IMR-90 (cell line): ENCODE results near the gene BATF. TPM values are rescaled to one million over a fixed set of nuclear protein-coding genes. Genes with fewer than 3 reads are reported as not detected.

Experiments
- ATAC-seq: fragments of 200-7000 bp; cut with Tn5 transposase; 2 replicates; pipeline ENCODE4 v1.9.1; 2020; ENCODE audit warnings: low read depth, mild to moderate bottlenecking, moderate library complexity
- BruUV-seq: library from RNA; stranded (reverse); fragments of 400-500 nt; replicated peaks from 2 replicates; lab custom pipeline; 2021; lab: Mats Ljungman, UMichigan
- CTCF ChIA-PET: fragments of 300-600 bp; formaldehyde crosslinking; extraction: SDS; loops from one replicate; lab custom pipeline; 2021; ENCODE audit warnings: antibody characterized with exemption; lab: Yijun Ruan, JAX
- POLR2A ChIA-PET: fragments of 300-600 bp; sonication (Branson Sonifier 250); formaldehyde crosslinking; loops from one replicate; lab custom pipeline; 2022; ENCODE audit warnings: antibody characterized with exemption; ENCODE audit not compliant: unreplicated experiment; lab: Charles Lee
- DNase-seq: peaks from one replicate; pipeline ENCODE4 v3.0.0; 2013
- H2AFZ ChIP-seq: replicated peaks from 2 replicates; pipeline ENCODE3; 2013; ENCODE audit warnings: low read length, mild to moderate bottlenecking; ENCODE audit not compliant: poor library complexity
- H2AK5ac ChIP-seq: 2 replicates; pipeline ENCODE4 v1.6.1; 2013; ENCODE audit warnings: low read depth, low read length, inconsistent platforms
- H2AK9ac ChIP-seq: replicated peaks from 2 replicates; pipeline ENCODE3; 2013; ENCODE audit warnings: mild to moderate bottlenecking, low read depth, low read length, moderate library complexity; ENCODE audit not compliant: poor library complexity
- H2BK120ac ChIP-seq: 2 replicates; pipeline ENCODE4 v1.6.1; 2013; ENCODE audit warnings: low read depth, low read length, inconsistent platforms
- H2BK15ac ChIP-seq: 3 replicates; pipeline ENCODE4 v1.6.1; 2013; ENCODE audit warnings: low read depth, low read length, inconsistent platforms
- H2BK20ac ChIP-seq: 2 replicates; pipeline ENCODE4 v1.6.1; 2013; ENCODE audit warnings: low read depth, mild to moderate bottlenecking, inconsistent platforms, low read length, moderate library complexity
- H2BK5ac ChIP-seq: 2 replicates; pipeline ENCODE4 v1.6.1; 2013; ENCODE audit warnings: mild to moderate bottlenecking, low read depth, low read length, inconsistent platforms; ENCODE audit not compliant: poor library complexity, severe bottlenecking
- H3K14ac ChIP-seq: replicated peaks from 2 replicates; pipeline ENCODE4 v1.6.1; 2013; ENCODE audit warnings: low read depth, low read length, inconsistent platforms
- H3K18ac ChIP-seq: 2 replicates; pipeline ENCODE4 v1.6.1; 2013; ENCODE audit warnings: low read depth, low read length, control low read depth
- H3K23ac ChIP-seq: 2 replicates; pipeline ENCODE4 v1.6.1; 2013; ENCODE audit warnings: low read depth, low read length, inconsistent platforms
- H3K27ac ChIP-seq: 2 replicates; pipeline ENCODE4 v1.5.1; 2013; ENCODE audit warnings: mild to moderate bottlenecking, control low read depth, low read length; ENCODE audit not compliant: insufficient read depth
- H3K27me3 ChIP-seq: 2 replicates; pipeline ENCODE4 v1.6.1; 2013; ENCODE audit warnings: low read length; ENCODE audit not compliant: control insufficient read depth, insufficient read depth
- H3K36me3 ChIP-seq: 2 replicates; pipeline ENCODE4 v1.6.1; 2013; ENCODE audit warnings: low read length, mixed read lengths; ENCODE audit not compliant: control insufficient read depth, insufficient read depth
- H3K4ac ChIP-seq: 2 replicates; pipeline ENCODE4 v1.6.1; 2013; ENCODE audit warnings: low read depth, low read length, inconsistent platforms
- H3K4me1 ChIP-seq: 2 replicates; pipeline ENCODE4 v1.6.1; 2013; ENCODE audit warnings: low read length, mixed read lengths; ENCODE audit not compliant: control insufficient read depth, insufficient read depth
- H3K4me2 ChIP-seq: 2 replicates; pipeline ENCODE4 v1.6.1; 2013; ENCODE audit warnings: low read depth, mild to moderate bottlenecking, control low read depth, low read length, moderate library complexity
- H3K4me3 ChIP-seq: 2 replicates; pipeline ENCODE4 v1.5.1; 2013; ENCODE audit warnings: low read depth, mild to moderate bottlenecking, control low read depth, low read length, moderate library complexity; ENCODE audit not compliant: insufficient read depth
- H3K56ac ChIP-seq: 2 replicates; pipeline ENCODE4 v1.6.1; 2013; ENCODE audit warnings: low read length, inconsistent platforms; ENCODE audit not compliant: insufficient read depth; ENCODE audit errors: extremely low read depth
- H3K79me1 ChIP-seq, 2 experiments: 2 replicates each; pipeline ENCODE4 v1.6.1; 2013; ENCODE audit warnings: low read length in 2 of 2, inconsistent platforms in 1 of 2, low read depth in 1 of 2
- H3K9ac ChIP-seq: 2 replicates; pipeline ENCODE4 v1.6.1; 2013; ENCODE audit warnings: low read depth, low read length, control low read depth
- H3K9me1 ChIP-seq: 2 replicates; pipeline ENCODE4 v1.6.1; 2013; ENCODE audit warnings: low read length, inconsistent platforms; ENCODE audit not compliant: insufficient read depth
- H3K9me3 ChIP-seq: 2 replicates; pipeline ENCODE4 v1.6.1; 2013; ENCODE audit warnings: low read length; ENCODE audit not compliant: control insufficient read depth, insufficient read depth
- H4K20me1 ChIP-seq: 2 replicates; pipeline ENCODE4 v1.6.1; 2013; ENCODE audit warnings: low read length, inconsistent platforms; ENCODE audit not compliant: insufficient read depth
- H4K5ac ChIP-seq: 2 replicates; pipeline ENCODE4 v1.6.1; 2013; ENCODE audit warnings: mild to moderate bottlenecking, low read depth, low read length, control low read depth
- H4K8ac ChIP-seq, 2 experiments: 2 replicates each; pipeline ENCODE4 v1.6.1; 2013; ENCODE audit warnings: low read depth in 2 of 2, low read length in 2 of 2, control low read depth in 1 of 2, inconsistent platforms in 1 of 2
- H4K91ac ChIP-seq: 2 replicates; pipeline ENCODE4 v1.6.1; 2013; ENCODE audit warnings: low read depth, low read length, inconsistent platforms; ENCODE audit not compliant: insufficient read depth
- CEBPB ChIP-seq: IDR thresholded peaks from 2 replicates; pipeline ENCODE4 v1.6.1; 2012; ENCODE audit warnings: low read depth, low read length, improper control_type of control experiment
- CHD1 ChIP-seq: IDR thresholded peaks from 2 replicates; pipeline ENCODE4 v1.6.1; 2012; ENCODE audit warnings: low read depth, low read length, improper control_type of control experiment
- FOS ChIP-seq: fragments of 150-350 bp; IDR thresholded peaks from 2 replicates; pipeline ENCODE4 v1.6.1; 2016; ENCODE audit warnings: low read depth, low read length
- MAFK ChIP-seq: IDR thresholded peaks from 2 replicates; pipeline ENCODE4 v1.6.1; 2012; ENCODE audit warnings: low read depth, low read length, improper control_type of control experiment
- POLR2A ChIP-seq: IDR thresholded peaks from 2 replicates; pipeline ENCODE4 v1.6.1; 2012; ENCODE audit warnings: mild to moderate bottlenecking, low read depth, low read length
- RAD21 ChIP-seq: IDR thresholded peaks from 2 replicates; pipeline ENCODE4 v1.6.1; 2012; ENCODE audit warnings: low read length, improper control_type of control experiment
- RCOR1 ChIP-seq: IDR thresholded peaks from 2 replicates; pipeline ENCODE4 v1.6.1; 2012; ENCODE audit warnings: mild to moderate bottlenecking, low read length, improper control_type of control experiment; ENCODE audit not compliant: insufficient replicate concordance
- SMC3 ChIP-seq: fragments of 150-350 bp; IDR thresholded peaks from 2 replicates; pipeline ENCODE4 v1.6.1; 2016; ENCODE audit warnings: low read depth, mild to moderate bottlenecking, antibody characterized with exemption, low read length, moderate library complexity
- USF2 ChIP-seq: fragments of 150-350 bp; IDR thresholded peaks from 2 replicates; pipeline ENCODE4 v1.6.1; 2017; ENCODE audit warnings: mild to moderate bottlenecking, antibody characterized with exemption, low read length, low read depth
- WGBS, 2 experiments: methylation state at CpG; one replicate each; pipeline versions ENCODE4 v1.1.5 to v1.1.7; 2013; ENCODE audit warnings: missing lambda C conversion rate in 2 of 2; ENCODE audit not compliant: insufficient read length in 1 of 2; ENCODE audit errors: extremely low coverage in 2 of 2; 5-methylcytosine and 5-hydroxymethylcytosine counted together
- dilution Hi-C: fragments of 300-500 bp; cut with HindIII; formaldehyde crosslinking; loops from one replicate; pipeline ENCODE4 v1.14.3; 2018; ENCODE audit warnings: low sequenced_read_pairs; ENCODE audit not compliant: unreplicated experiment
- in situ Hi-C: fragments of 300-500 bp; cut with MboI; formaldehyde crosslinking; loops from 3 replicates; pipeline ENCODE4 v1.14.3; 2019; ENCODE audit warnings: low sequenced_read_pairs, inconsistent platforms, mixed read lengths
- intact Hi-C: fragments of 100-400 bp; cut with micrococcal nuclease; formaldehyde crosslinking; loops from 2 replicates; pipeline ENCODE4 v1.10.0; 2022
- polyA plus RNA-seq, 3 experiments: library from polyadenylated mRNA; depleted of rRNA; stranded (reverse); fragments of >200 nt; gene quantifications; 2 replicates each; pipeline ENCODE4 v1.2.3, GENCODE V29; 2012; ENCODE audit warnings: low replicate concordance in 1 of 3
- total RNA-seq: library from RNA; depleted of rRNA; stranded (reverse); fragments of >200 nt; gene quantifications from 2 replicates; pipeline ENCODE4 v1.2.3, GENCODE V29; 2012

Gene BATF
- total and polyA plus RNA-seq, 2 of the 4 experiments (the other 2 are of a cell fraction): not detected

GRCh38 chr14:75520852-75521251, 1.4 kb upstream of the BATF start:
- H3K27me3 ChIP-seq: peaks cover 21% of the 10 kb centered on the region
- no peaks in the 10 kb centered on the region for H3K79me1 ChIP-seq
- no peak overlapping the region for H3K4me3 ChIP-seq
- BruUV-seq: no TSS peak
- H4K8ac ChIP-seq: no peak overlapping the region
- no peak overlapping the region for H2BK5ac ChIP-seq
- dilution Hi-C loops: no loop called here
- in situ Hi-C loops: no loop called here
- no peak overlapping the region for H2AK5ac ChIP-seq
- no peak overlapping the region for H4K5ac ChIP-seq
- H3K14ac ChIP-seq: no peak overlapping the region
- peaks cover 3% of the 10 kb centered on the region; the same call in 1 of the 2 replicates for H3K9me1 ChIP-seq
- DNase-seq (no peak), ATAC-seq (no peak)
- no peak overlapping the region for H2BK15ac ChIP-seq
- H3K4me1 ChIP-seq: peaks cover 2% of the 10 kb centered on the region; the same call in 1 of the 2 replicates
- no peak overlapping the region for H3K56ac ChIP-seq
- no peaks in the 10 kb centered on the region for H3K36me3 ChIP-seq
- ChIA-PET POLR2A (no interaction called here), CTCF (no interaction called here)
- intact Hi-C loops: no loop called here
- TF ChIP-seq CEBPB: no peak
- no peak for TF ChIP-seq RCOR1
- no peak for TF ChIP-seq USF2
- TF ChIP-seq CHD1: no peak
- no peak for TF ChIP-seq SMC3
- no peak for TF ChIP-seq MAFK
- no peak for TF ChIP-seq RAD21
- TF ChIP-seq POLR2A: no peak
- no peak for TF ChIP-seq FOS
- H3K23ac ChIP-seq: no peak overlapping the region
- H3K27ac ChIP-seq: no peak overlapping the region
- no peak overlapping the region for H3K9ac ChIP-seq
- no peaks in the 10 kb centered on the region for H4K20me1 ChIP-seq
- H3K9me3 ChIP-seq: no peaks in the 10 kb centered on the region
- H3K4ac ChIP-seq: no peak overlapping the region
- no peak overlapping the region for H2BK120ac ChIP-seq
- H2AFZ ChIP-seq: no peak overlapping the region
- no peak overlapping the region for H4K91ac ChIP-seq
- no peak overlapping the region for H2BK20ac ChIP-seq
- no peak overlapping the region for H3K18ac ChIP-seq
- H3K4me2 ChIP-seq: no peak overlapping the region
- WGBS, 2 experiments: 86% methylated on average over 2 of the region's 3 CpGs; no CpG with 5 or more reads in 1 of the 2 experiments
- H2AK9ac ChIP-seq: no peak overlapping the region
